Fibroblast of upper back skin (primary cell): ENCODE results near the gene PTPRT.
"Not testable (repeated sequence)": the region's sequence is repeated elsewhere in the genome, so short reads cannot be mapped to it uniquely, and the experiment has no call there.

Experiments
- DNase-seq: peaks from one replicate; pipeline ENCODE4 v3.0.0-alpha.2; 2013

The PTPRT gene

GRCh38 chr20:42959996-42960395 lies 229.7 kb downstream of the PTPRT start:
- DNase-seq: no peak

- DNase-seq: no peak
These were observed 231.2 kb downstream of the PTPRT start for GRCh38 chr20:42958367-42959069.

DNA sequence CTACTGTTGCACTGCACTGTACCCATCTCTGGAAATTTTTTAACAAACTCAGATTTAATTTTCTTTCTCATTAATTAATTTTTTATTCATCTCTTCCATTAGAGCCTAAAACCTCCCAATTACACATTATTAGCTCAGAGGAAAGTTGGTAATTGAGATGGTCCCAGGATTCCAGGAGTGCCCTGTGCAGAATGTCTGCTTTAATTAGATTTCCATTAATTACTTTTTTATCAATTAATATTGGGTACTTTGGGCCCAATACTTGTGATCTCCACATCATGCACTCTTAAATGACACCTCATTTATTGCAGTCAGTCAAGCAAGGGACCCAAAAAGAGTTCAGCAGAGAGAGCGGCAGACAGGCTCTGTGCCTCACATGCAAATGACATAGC lies 232.0 kb downstream of the PTPRT start:
- DNase-seq: no peak

- DNase-seq: no peak
These were observed 232.5 kb downstream of the PTPRT start for GRCh38 chr20:42957018-42957703.

GRCh38 chr20:42955713-42956112 lies 234.0 kb downstream of the PTPRT start:
- DNase-seq: no peak

DNA sequence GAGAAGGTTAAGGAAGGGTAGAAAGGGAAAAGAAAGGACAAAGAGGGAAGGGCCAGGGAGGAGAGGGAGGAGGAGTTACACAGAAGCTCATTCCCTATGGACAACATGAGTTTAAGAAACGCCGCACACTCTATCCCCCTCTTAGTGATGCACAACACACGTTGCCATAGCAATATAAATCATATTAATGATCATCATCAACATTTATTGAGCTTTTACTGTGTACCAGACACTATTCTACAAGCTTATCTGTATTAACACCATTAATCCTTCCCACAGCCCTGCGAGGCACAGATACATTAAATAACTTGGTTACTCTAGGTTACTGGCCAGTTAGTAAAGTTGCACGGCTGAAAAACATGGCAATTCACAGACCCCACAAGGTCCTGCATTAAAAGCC lies 234.8 kb downstream of the PTPRT start:
- no peak for DNase-seq

GRCh38 chr20:42949950-42950349 lies 239.8 kb downstream of the PTPRT start:
- no peak for DNase-seq

GRCh38 chr20:42945234-42945994 lies 244.3 kb downstream of the PTPRT start:
- DNase-seq: no peak

DNA sequence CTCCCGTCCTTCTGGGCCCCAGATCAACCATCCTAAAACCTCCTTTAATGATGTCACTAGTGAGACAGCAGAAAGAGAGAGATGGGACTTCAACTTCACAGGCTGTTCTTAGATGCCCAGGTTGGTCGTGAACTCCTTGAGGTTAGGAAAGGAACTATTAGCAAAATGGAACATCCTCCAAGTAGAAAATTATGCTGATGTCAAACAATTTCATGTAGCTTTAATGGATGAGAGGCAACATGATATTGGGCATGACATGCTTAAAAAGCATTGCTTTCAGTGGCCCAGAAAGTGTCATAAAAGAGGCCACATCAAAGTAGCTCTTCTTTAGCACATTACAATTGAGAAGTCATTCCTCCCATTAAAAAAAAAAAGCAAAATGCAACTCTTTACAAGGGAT lies 248.1 kb downstream of the PTPRT start:
- no peak for DNase-seq

- DNase-seq: no peak
These were observed 251.1 kb downstream of the PTPRT start for GRCh38 chr20:42938441-42939205.

DNA sequence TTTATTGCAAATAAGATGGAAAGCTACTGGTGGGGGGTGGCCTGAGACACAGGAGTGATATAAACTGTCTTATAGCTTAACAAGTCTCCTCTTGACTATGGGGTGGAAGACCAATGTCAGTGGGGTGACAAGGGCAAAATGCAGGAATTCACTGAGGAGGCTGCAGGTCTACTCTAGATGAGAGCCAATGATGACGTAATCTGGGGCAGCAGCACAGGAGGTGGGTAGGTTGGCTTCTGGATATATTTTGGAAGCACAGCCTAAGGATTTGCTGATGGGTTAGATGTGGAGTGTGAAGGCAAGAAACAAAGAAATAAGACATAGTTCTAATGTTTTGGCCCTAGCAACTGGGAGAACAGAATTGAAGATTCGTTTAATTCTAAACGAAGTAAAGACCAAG lies 253.2 kb downstream of the PTPRT start:
- DNase-seq: no peak

DNA sequence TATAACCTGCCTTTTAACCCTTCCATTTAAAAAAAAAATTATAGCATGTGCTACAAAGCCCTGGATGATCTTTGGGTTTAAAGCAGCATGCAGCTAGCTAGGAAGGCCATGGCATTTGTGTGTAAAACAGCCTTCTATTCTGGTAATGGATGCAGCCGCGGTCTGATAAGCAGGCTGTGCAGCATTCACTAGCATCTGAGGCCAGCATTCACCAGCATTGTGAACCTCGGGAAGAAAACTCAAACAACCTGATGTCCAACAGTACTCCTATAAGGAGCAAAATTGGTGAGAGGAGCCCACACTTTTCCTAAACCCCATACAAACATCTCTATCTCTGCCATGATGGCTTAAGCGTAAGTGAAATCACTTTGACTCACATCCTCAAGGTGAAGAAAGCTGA lies 265.5 kb downstream of the PTPRT start:
- no peak for DNase-seq

DNA sequence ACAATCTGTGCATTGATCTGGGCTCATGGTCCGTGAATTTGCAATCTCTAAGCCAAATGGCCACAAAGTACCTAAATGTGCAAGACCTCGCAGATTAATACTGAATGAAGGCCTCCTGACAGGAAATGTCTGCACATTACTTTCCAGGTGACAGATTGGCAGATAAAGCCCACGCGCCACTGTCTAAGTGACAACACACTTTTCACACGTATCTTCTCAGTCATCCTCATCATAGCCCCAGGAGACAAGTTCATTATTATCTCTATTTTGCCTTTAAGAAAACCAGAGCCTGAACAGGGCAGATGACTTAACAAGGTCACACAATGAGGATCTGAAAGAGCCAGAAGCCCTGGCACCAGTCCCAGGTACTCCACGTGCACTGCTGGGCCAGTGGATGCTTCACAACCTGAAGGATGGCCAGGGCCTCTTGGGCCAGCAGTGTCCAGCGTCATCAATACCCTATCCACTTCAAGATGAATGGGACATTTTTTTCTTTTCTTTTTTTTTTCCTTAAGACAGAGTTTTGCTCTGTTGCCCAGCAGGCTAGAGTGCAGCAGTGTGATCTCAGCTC lies 266.3 kb downstream of the PTPRT start:
- no peak for DNase-seq

DNA sequence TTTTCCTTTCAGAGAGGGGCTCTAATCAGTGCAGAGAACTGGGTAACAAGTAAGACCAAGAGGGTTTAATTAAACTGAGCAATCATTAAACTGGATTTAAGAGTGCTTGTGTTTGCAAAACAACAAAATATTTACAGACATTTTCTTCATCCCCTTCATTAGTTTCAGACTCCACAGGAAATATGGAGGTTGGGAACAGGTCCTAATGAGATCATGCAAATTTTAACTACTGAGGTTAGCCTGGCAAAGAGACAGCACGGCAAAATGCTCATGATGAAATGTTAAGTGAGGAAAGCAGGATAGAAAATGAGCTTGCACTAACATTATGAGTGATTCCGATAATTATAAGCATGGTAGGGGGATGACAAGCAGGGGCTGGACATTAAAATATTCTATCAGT lies 268.9 kb downstream of the PTPRT start:
- no peak for DNase-seq

DNA sequence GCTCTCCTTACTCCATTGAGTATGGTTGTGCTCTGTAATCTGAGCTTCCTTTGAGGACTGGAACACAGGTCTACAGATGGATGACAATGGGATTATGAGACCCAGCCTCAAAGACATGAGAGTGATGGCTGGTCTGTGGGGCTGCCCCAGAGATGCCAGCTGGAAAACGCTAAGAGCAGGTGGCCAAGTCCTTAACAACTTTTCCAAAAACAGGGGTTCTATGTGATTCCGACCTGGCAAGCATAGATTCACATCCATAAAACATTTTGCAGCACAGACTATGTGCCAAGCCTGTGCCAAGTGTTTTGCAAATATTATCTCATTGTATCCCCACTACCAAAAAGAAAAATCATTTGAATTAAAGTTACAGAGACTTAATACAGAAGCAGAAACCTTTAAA lies 270.4 kb downstream of the PTPRT start:
- DNase-seq: no peak

- no peak for DNase-seq
These were observed 274.6 kb downstream of the PTPRT start for GRCh38 chr20:42915081-42915480.

- DNase-seq: no peak
These were observed 275.4 kb downstream of the PTPRT start for GRCh38 chr20:42914302-42914701.

DNA sequence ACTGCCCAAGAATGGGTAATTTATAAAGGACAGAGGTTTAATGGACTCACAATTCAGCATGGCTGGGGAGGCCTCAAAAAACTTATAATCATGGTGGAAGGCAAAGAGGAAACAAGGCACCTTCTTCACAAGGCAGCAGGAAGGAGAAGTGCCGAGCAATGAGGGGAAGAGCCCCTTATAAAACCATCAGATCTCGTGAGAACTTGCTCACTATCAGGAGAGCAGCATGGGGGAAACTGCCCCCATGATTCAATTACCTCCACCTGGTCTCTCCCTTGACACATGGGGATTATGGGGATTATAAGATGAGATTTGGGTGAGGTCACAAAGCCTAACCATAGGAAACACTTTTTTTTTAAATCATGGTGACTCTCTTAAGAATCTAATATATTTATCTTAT lies 278.9 kb downstream of the PTPRT start:
- not testable (repeated sequence) for DNase-seq

- no peak for DNase-seq
These were observed 282.0 kb downstream of the PTPRT start for GRCh38 chr20:42907730-42908129.

GRCh38 chr20:42906120-42906519 lies 283.6 kb downstream of the PTPRT start:
- DNase-seq: no peak

GRCh38 chr20:42902509-42902908 lies 287.2 kb downstream of the PTPRT start:
- DNase-seq: no peak

- no peak for DNase-seq
These were observed 287.8 kb downstream of the PTPRT start for GRCh38 chr20:42901689-42902440.
